GM12878 (cell line): ENCODE measurements around the gene MRPL39. TPM values are rescaled to one million over a fixed set of nuclear protein-coding genes. Genes with fewer than 3 reads are reported as not detected.

Experiments
- BCL11A ChIP-seq: IDR thresholded peaks from 2 replicates; pipeline ENCODE4 v1.6.1; 2011; ENCODE audit warnings: low read depth, low read length
- BHLHE40 ChIP-seq, 2 experiments: fragments of 450-650 bp in 1 of 2; IDR thresholded peaks; 2 replicates each; pipeline ENCODE4 v1.6.1; 2011 to 2017; ENCODE audit warnings: low read depth in 2 of 2, borderline replicate concordance in 1 of 2, improper control_type of control experiment in 1 of 2, low read length in 1 of 2, mild to moderate bottlenecking in 1 of 2
- CBFB ChIP-seq: IDR thresholded peaks from 2 replicates; pipeline ENCODE4 v1.6.1; 2016; ENCODE audit warnings: antibody characterized with exemption, low read depth
- CBX3 ChIP-seq: fragments of 200-600 bp; sonication (generic); IDR thresholded peaks from 2 replicates; pipeline ENCODE4 v1.6.1; 2016; ENCODE audit warnings: low read depth, borderline replicate concordance
- CEBPB ChIP-seq, 2 experiments: fragments of 150-350 bp in 1 of 2; IDR thresholded peaks; 2 replicates each; pipeline ENCODE4 v1.6.1; 2012 to 2014; ENCODE audit warnings: low read depth in 2 of 2, low read length in 2 of 2, borderline replicate concordance in 1 of 2, inconsistent platforms in 1 of 2
- CHD1 ChIP-seq: IDR thresholded peaks from 2 replicates; pipeline ENCODE4 v1.6.1; 2012; ENCODE audit warnings: low read depth, low read length, improper control_type of control experiment
- CREB1 ChIP-seq: IDR thresholded peaks from 2 replicates; pipeline ENCODE4 v1.6.1; 2012; ENCODE audit warnings: low read depth, mild to moderate bottlenecking, inconsistent platforms
- EED ChIP-seq: sonication (generic); IDR thresholded peaks from 2 replicates; pipeline ENCODE4 v1.6.1; 2016; ENCODE audit warnings: antibody characterized with exemption, low read depth
- EP300 ChIP-seq, 2 experiments: fragments of 150-350 bp in 1 of 2; IDR thresholded peaks; 2 replicates each; pipeline ENCODE4 v1.6.1; 2011 to 2012; ENCODE audit warnings: low read depth in 2 of 2, low read length in 2 of 2, borderline replicate concordance in 1 of 2, improper control_type of control experiment in 1 of 2, inconsistent platforms in 1 of 2; ENCODE audit not compliant: control insufficient read depth in 1 of 2
- JUNB ChIP-seq: IDR thresholded peaks from 2 replicates; pipeline ENCODE4 v1.6.1; 2016; ENCODE audit warnings: antibody characterized with exemption, mild to moderate bottlenecking
- LARP7 ChIP-seq: fragments of 450-650 bp; IDR thresholded peaks from 2 replicates; pipeline ENCODE4 v1.6.1; 2017; ENCODE audit warnings: mild to moderate bottlenecking
- MEF2A ChIP-seq: IDR thresholded peaks from 2 replicates; pipeline ENCODE4 v1.6.1; 2011; ENCODE audit warnings: low read depth, mild to moderate bottlenecking, low read length, moderate library complexity; ENCODE audit not compliant: insufficient read depth
- MEF2B ChIP-seq: fragments of 450-650 bp; IDR thresholded peaks from 2 replicates; pipeline ENCODE4 v1.6.1; 2018; ENCODE audit warnings: mild to moderate bottlenecking, moderate library complexity; ENCODE audit not compliant: partially characterized antibody, poor library complexity, severe bottlenecking
- MLLT1 ChIP-seq: fragments of 450-650 bp; IDR thresholded peaks from 2 replicates; pipeline ENCODE4 v1.6.1; 2016; ENCODE audit warnings: mild to moderate bottlenecking
- PBX3 ChIP-seq: IDR thresholded peaks from 2 replicates; pipeline ENCODE4 v1.6.1; 2011; ENCODE audit warnings: mild to moderate bottlenecking, low read depth, low read length, moderate library complexity; ENCODE audit not compliant: insufficient replicate concordance
- POLR2A ChIP-seq: IDR thresholded peaks from 2 replicates; pipeline ENCODE4 v1.6.1; 2011; ENCODE audit warnings: low read depth, mild to moderate bottlenecking, low read length
- RAD51 ChIP-seq: fragments of 450-650 bp; IDR thresholded peaks from 2 replicates; pipeline ENCODE4 v1.6.1; 2016; ENCODE audit warnings: moderate library complexity, mild to moderate bottlenecking, inconsistent platforms
- RB1 ChIP-seq: fragments of 450-650 bp; formaldehyde crosslinking; IDR thresholded peaks from 2 replicates; pipeline ENCODE4 v1.6.1; 2017; ENCODE audit warnings: mild to moderate bottlenecking, borderline replicate concordance
- SMAD1 ChIP-seq: fragments of 450-650 bp; IDR thresholded peaks from 2 replicates; pipeline ENCODE4 v1.6.1; 2018; ENCODE audit warnings: mild to moderate bottlenecking, low read depth; ENCODE audit not compliant: partially characterized antibody
- SRF ChIP-seq, 2 experiments: IDR thresholded peaks; 2 replicates each; pipeline ENCODE4 v1.6.1; 2011; ENCODE audit warnings: low read depth in 2 of 2, low read length in 2 of 2, mild to moderate bottlenecking in 1 of 2, moderate library complexity in 1 of 2
- TAF1 ChIP-seq: IDR thresholded peaks from 2 replicates; pipeline ENCODE4 v1.6.1; 2011; ENCODE audit warnings: mild to moderate bottlenecking, low read depth, low read length, borderline replicate concordance
- WRNIP1 ChIP-seq: IDR thresholded peaks from 2 replicates; pipeline ENCODE4 v1.6.1; 2011; ENCODE audit warnings: low read depth, low read length, improper control_type of control experiment, borderline replicate concordance
- YY1 ChIP-seq: IDR thresholded peaks from 2 replicates; pipeline ENCODE4 v1.6.1; 2011; ENCODE audit warnings: low read depth, mild to moderate bottlenecking, low read length
- ZBED1 ChIP-seq: IDR thresholded peaks from 2 replicates; pipeline ENCODE4 v1.6.1; 2016; ENCODE audit warnings: borderline replicate concordance
- ZNF274 ChIP-seq: IDR thresholded peaks from one replicate; pipeline ENCODE4 v1.8.0; 2011; ENCODE audit not compliant: insufficient read length, insufficient read depth
- ZNF384 ChIP-seq: IDR thresholded peaks from 2 replicates; pipeline ENCODE4 v1.6.1; 2012; ENCODE audit warnings: low read depth, mild to moderate bottlenecking, low read length, improper control_type of control experiment, borderline replicate concordance
- ZNF622 ChIP-seq: fragments of 450-650 bp; IDR thresholded peaks from 2 replicates; pipeline ENCODE4 v1.6.1; 2017; ENCODE audit warnings: mild to moderate bottlenecking, inconsistent platforms
- ZSCAN29 ChIP-seq: fragments of 450-650 bp; IDR thresholded peaks from 2 replicates; pipeline ENCODE4 v1.6.1; 2017; ENCODE audit warnings: mild to moderate bottlenecking, moderate library complexity
- polyA plus RNA-seq, 11 experiments: library from polyadenylated mRNA; depleted of rRNA in 4 of 11; unstranded in 6 of 11; stranded (reverse) in 5 of 11; fragments of >200 nt; fragmentation: Nextera tagmentation in 4 of 11; fragmentation: Illumina TruSeq in 1 of 11; extraction: Ambion mirVana in 4 of 11; extraction: Trizol in 1 of 11; gene quantifications; 1 replicate in 1 of 11; 2 replicates in 10 of 11; pipeline versions ENCODE4 v1.2.1 to v1.2.3, GENCODE V29; 2011 to 2016; ENCODE audit warnings: inconsistent platforms in 2 of 11, missing spikeins in 2 of 11, low read depth in 1 of 11
- total RNA-seq, 4 experiments: library from RNA; depleted of rRNA in 3 of 4; stranded (reverse); fragments of >200 nt in 3 of 4; fragmentation: Illumina TruSeq in 1 of 4; extraction: Trizol in 1 of 4; gene quantifications; 2 replicates each; pipeline versions ENCODE4 v1.2.1 to v1.2.3, GENCODE V29; 2013 to 2021
- TF ChIP-seq, protein P1 (sequence below): IDR thresholded peaks from 2 replicates; pipeline ENCODE4 v1.6.1; 2011; ENCODE audit warnings: borderline replicate concordance, low read depth, mild to moderate bottlenecking, moderate library complexity, mixed read lengths, low read length; ENCODE audit not compliant: insufficient read depth; ENCODE audit errors: extremely low read length

MRPL39 gene
- total and polyA plus RNA-seq, 10 of the 15 experiments (the other 5 are each of a cell fraction or from before 2014, with no cell fraction given) = 68.8 to 292 (median 120) TPM

DNA sequence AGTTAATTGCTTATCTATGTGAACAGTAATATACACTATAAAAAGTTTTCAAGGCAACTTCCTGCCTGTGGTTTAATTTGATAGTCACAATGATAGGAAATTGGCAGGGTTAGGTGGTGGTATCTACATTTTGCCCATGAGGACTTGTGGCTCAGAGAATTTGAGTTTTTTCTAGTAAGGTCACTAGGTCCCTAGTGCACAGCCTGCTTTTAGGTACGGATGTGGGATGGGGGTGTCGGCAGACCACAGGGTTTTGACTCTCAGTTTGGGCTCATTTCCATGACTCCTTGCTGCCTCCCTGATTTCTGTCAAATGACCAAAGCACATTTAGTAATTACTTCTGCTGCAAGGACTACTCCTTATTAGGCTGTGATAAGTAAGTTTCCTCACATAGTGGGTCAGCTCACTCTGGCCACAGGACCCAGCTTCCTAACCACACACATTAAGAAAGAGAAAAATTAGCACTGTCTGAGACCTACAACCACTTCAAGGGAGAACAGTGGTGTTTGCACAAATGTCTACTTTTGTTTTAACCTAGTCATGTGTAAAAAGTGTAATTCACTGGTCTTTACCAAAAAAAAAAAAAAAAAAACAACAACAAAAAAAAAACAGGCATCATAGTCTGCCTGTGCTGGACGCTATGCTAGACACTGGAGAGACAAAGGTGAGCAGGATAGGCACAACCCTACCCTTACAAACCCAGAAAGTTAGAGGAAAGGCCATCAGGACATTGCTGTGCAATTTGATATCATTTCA, 43.7 kb downstream of the MRPL39 start (continued):
- no peak for TF ChIP-seq ZNF622
- peak; percentile 93 for TF ChIP-seq MLLT1
- TF ChIP-seq POLR2A = peak; percentile 88
- TF ChIP-seq MEF2B = no peak
- TF ChIP-seq EP300 (IDR thresholded peaks at IDR 0.05; ENCODE audit: borderline replicate concordance in 1 of 2, control insufficient read depth in 1 of 2, low read depth in 2 of 2, low read length in 2 of 2) = peak; percentile 18 to 85; a peak in 2 of 4 replicates
- peak; percentile 84 for TF ChIP-seq CBFB
- no peak for TF ChIP-seq ZNF274
- no peak for TF ChIP-seq CEBPB (IDR thresholded peaks at IDR 0.05; ENCODE audit: borderline replicate concordance in 1 of 2, low read depth in 2 of 2, low read length in 2 of 2)
- no peak for TF ChIP-seq CREB1
- TF ChIP-seq SRF (IDR thresholded peaks at IDR 0.05; ENCODE audit: low read depth in 2 of 2, low read length in 2 of 2) = peak in 1 of 2 experiments; percentile 73; a peak in 2 of 4 replicates
- TF ChIP-seq CBX3 = no peak
- TF ChIP-seq PBX3 = peak; percentile 5
- TF ChIP-seq ZSCAN29 = no peak
- peak; percentile 64 for TF ChIP-seq BCL11A
- no peak for TF ChIP-seq YY1
- peak; percentile 91; the same call in 1 of the 2 replicates for TF ChIP-seq ZBED1
- peak in 1 of 2 experiments; percentile 71; a peak in 2 of 4 replicates for TF ChIP-seq BHLHE40 (IDR thresholded peaks at IDR 0.05; ENCODE audit: borderline replicate concordance in 1 of 2, low read depth in 2 of 2, low read length in 1 of 2)
- no peak for TF ChIP-seq MEF2A
- peak; percentile 55; the same call in 1 of the 2 replicates for TF ChIP-seq RB1
- TF ChIP-seq WRNIP1 = peak; percentile 100
- TF ChIP-seq SMAD1 = peak; percentile 62
- TF ChIP-seq JUNB = no peak
- peak; percentile 94 for TF ChIP-seq ZNF384
- TF ChIP-seq CHD1 = peak; percentile 64; the same call in 1 of the 2 replicates
- TF ChIP-seq LARP7 = no peak
- TF ChIP-seq RAD51 = 0 out of 2 replicates have a peak, but pooled peaks have one; percentile 8
- TF ChIP-seq, protein P1, sequence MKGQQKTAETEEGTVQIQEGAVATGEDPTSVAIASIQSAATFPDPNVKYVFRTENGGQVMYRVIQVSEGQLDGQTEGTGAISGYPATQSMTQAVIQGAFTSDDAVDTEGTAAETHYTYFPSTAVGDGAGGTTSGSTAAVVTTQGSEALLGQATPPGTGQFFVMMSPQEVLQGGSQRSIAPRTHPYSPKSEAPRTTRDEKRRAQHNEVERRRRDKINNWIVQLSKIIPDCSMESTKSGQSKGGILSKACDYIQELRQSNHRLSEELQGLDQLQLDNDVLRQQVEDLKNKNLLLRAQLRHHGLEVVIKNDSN = no peak
- TF ChIP-seq EED = 0 out of 2 replicates have a peak, but pooled peaks have one; percentile 40
- TF ChIP-seq TAF1 = peak; percentile 40; the same call in 1 of the 2 replicates
